ENCODE data around the gene MAST4.

DNA sequence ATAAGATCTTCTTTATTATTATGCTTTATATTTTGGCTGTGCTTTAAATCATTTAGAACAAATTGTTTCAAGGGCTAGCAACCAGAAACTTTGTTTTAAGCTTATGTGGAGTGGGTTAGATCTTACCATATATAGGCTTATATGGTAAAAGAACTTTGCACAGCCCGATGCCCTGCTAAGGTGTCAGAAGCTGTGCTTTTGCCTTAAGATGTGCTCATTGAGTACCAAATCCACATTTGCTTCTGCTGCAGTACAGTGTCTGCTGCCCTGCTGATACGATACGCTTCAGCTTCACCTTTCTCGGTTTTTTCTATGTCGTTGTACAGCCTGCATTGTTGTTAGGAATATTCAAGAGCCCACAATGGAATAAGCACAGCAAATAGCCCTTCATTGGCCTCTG, 565.6 kb downstream of the MAST4 start:
- TF ChIP-seq POLR2A (IDR thresholded peaks at IDR 0.05; ENCODE audit: low read depth, low read length) (no peak), TAF1 (IDR thresholded peaks at IDR 0.05; ENCODE audit: borderline replicate concordance, low read depth, low read length) (no peak)

Data from GM12892 (cell line).